IMR-90 (cell line): ENCODE data around the gene PDZRN3. TPM values are rescaled to one million over a fixed set of nuclear protein-coding genes. Genes with fewer than 3 reads are reported as not detected.

Experiments
- ATAC-seq: fragments of 200-7000 bp; cut with Tn5 transposase; 2 replicates; pipeline ENCODE4 v1.9.1; 2020; ENCODE audit warnings: low read depth, mild to moderate bottlenecking, moderate library complexity
- BruUV-seq: library from RNA; stranded (reverse); fragments of 400-500 nt; replicated peaks from 2 replicates; lab custom pipeline; 2021; lab: Mats Ljungman, UMichigan
- CTCF ChIA-PET: fragments of 300-600 bp; formaldehyde crosslinking; extraction: SDS; loops from one replicate; lab custom pipeline; 2021; ENCODE audit warnings: antibody characterized with exemption; lab: Yijun Ruan, JAX
- POLR2A ChIA-PET: fragments of 300-600 bp; sonication (Branson Sonifier 250); formaldehyde crosslinking; loops from one replicate; lab custom pipeline; 2022; ENCODE audit warnings: antibody characterized with exemption; ENCODE audit not compliant: unreplicated experiment; lab: Charles Lee
- DNase-seq: peaks from one replicate; pipeline ENCODE4 v3.0.0; 2013
- H2AFZ ChIP-seq: replicated peaks from 2 replicates; pipeline ENCODE3; 2013; ENCODE audit warnings: low read length, mild to moderate bottlenecking; ENCODE audit not compliant: poor library complexity
- H2AK5ac ChIP-seq: 2 replicates; pipeline ENCODE4 v1.6.1; 2013; ENCODE audit warnings: low read depth, low read length, inconsistent platforms
- H2AK9ac ChIP-seq: replicated peaks from 2 replicates; pipeline ENCODE3; 2013; ENCODE audit warnings: mild to moderate bottlenecking, low read depth, low read length, moderate library complexity; ENCODE audit not compliant: poor library complexity
- H2BK120ac ChIP-seq: 2 replicates; pipeline ENCODE4 v1.6.1; 2013; ENCODE audit warnings: low read depth, low read length, inconsistent platforms
- H2BK15ac ChIP-seq: 3 replicates; pipeline ENCODE4 v1.6.1; 2013; ENCODE audit warnings: low read depth, low read length, inconsistent platforms
- H2BK20ac ChIP-seq: 2 replicates; pipeline ENCODE4 v1.6.1; 2013; ENCODE audit warnings: low read depth, mild to moderate bottlenecking, inconsistent platforms, low read length, moderate library complexity
- H2BK5ac ChIP-seq: 2 replicates; pipeline ENCODE4 v1.6.1; 2013; ENCODE audit warnings: mild to moderate bottlenecking, low read depth, low read length, inconsistent platforms; ENCODE audit not compliant: poor library complexity, severe bottlenecking
- H3K14ac ChIP-seq: replicated peaks from 2 replicates; pipeline ENCODE4 v1.6.1; 2013; ENCODE audit warnings: low read depth, low read length, inconsistent platforms
- H3K18ac ChIP-seq: 2 replicates; pipeline ENCODE4 v1.6.1; 2013; ENCODE audit warnings: low read depth, low read length, control low read depth
- H3K23ac ChIP-seq: 2 replicates; pipeline ENCODE4 v1.6.1; 2013; ENCODE audit warnings: low read depth, low read length, inconsistent platforms
- H3K27ac ChIP-seq: 2 replicates; pipeline ENCODE4 v1.5.1; 2013; ENCODE audit warnings: mild to moderate bottlenecking, control low read depth, low read length; ENCODE audit not compliant: insufficient read depth
- H3K27me3 ChIP-seq: 2 replicates; pipeline ENCODE4 v1.6.1; 2013; ENCODE audit warnings: low read length; ENCODE audit not compliant: control insufficient read depth, insufficient read depth
- H3K36me3 ChIP-seq: 2 replicates; pipeline ENCODE4 v1.6.1; 2013; ENCODE audit warnings: low read length, mixed read lengths; ENCODE audit not compliant: control insufficient read depth, insufficient read depth
- H3K4ac ChIP-seq: 2 replicates; pipeline ENCODE4 v1.6.1; 2013; ENCODE audit warnings: low read depth, low read length, inconsistent platforms
- H3K4me1 ChIP-seq: 2 replicates; pipeline ENCODE4 v1.6.1; 2013; ENCODE audit warnings: low read length, mixed read lengths; ENCODE audit not compliant: control insufficient read depth, insufficient read depth
- H3K4me2 ChIP-seq: 2 replicates; pipeline ENCODE4 v1.6.1; 2013; ENCODE audit warnings: low read depth, mild to moderate bottlenecking, control low read depth, low read length, moderate library complexity
- H3K4me3 ChIP-seq: 2 replicates; pipeline ENCODE4 v1.5.1; 2013; ENCODE audit warnings: low read depth, mild to moderate bottlenecking, control low read depth, low read length, moderate library complexity; ENCODE audit not compliant: insufficient read depth
- H3K56ac ChIP-seq: 2 replicates; pipeline ENCODE4 v1.6.1; 2013; ENCODE audit warnings: low read length, inconsistent platforms; ENCODE audit not compliant: insufficient read depth; ENCODE audit errors: extremely low read depth
- H3K79me1 ChIP-seq, 2 experiments: 2 replicates each; pipeline ENCODE4 v1.6.1; 2013; ENCODE audit warnings: low read length in 2 of 2, inconsistent platforms in 1 of 2, low read depth in 1 of 2
- H3K9ac ChIP-seq: 2 replicates; pipeline ENCODE4 v1.6.1; 2013; ENCODE audit warnings: low read depth, low read length, control low read depth
- H3K9me1 ChIP-seq: 2 replicates; pipeline ENCODE4 v1.6.1; 2013; ENCODE audit warnings: low read length, inconsistent platforms; ENCODE audit not compliant: insufficient read depth
- H3K9me3 ChIP-seq: 2 replicates; pipeline ENCODE4 v1.6.1; 2013; ENCODE audit warnings: low read length; ENCODE audit not compliant: control insufficient read depth, insufficient read depth
- H4K20me1 ChIP-seq: 2 replicates; pipeline ENCODE4 v1.6.1; 2013; ENCODE audit warnings: low read length, inconsistent platforms; ENCODE audit not compliant: insufficient read depth
- H4K5ac ChIP-seq: 2 replicates; pipeline ENCODE4 v1.6.1; 2013; ENCODE audit warnings: mild to moderate bottlenecking, low read depth, low read length, control low read depth
- H4K8ac ChIP-seq, 2 experiments: 2 replicates each; pipeline ENCODE4 v1.6.1; 2013; ENCODE audit warnings: low read depth in 2 of 2, low read length in 2 of 2, control low read depth in 1 of 2, inconsistent platforms in 1 of 2
- H4K91ac ChIP-seq: 2 replicates; pipeline ENCODE4 v1.6.1; 2013; ENCODE audit warnings: low read depth, low read length, inconsistent platforms; ENCODE audit not compliant: insufficient read depth
- CHD1 ChIP-seq: IDR thresholded peaks from 2 replicates; pipeline ENCODE4 v1.6.1; 2012; ENCODE audit warnings: low read depth, low read length, improper control_type of control experiment
- CTCF ChIP-seq: conservative IDR thresholded peaks from 2 replicates; pipeline ENCODE4 v1.5.1; 2012; ENCODE audit warnings: mild to moderate bottlenecking, low read depth, low read length, improper control_type of control experiment
- MAFK ChIP-seq: IDR thresholded peaks from 2 replicates; pipeline ENCODE4 v1.6.1; 2012; ENCODE audit warnings: low read depth, low read length, improper control_type of control experiment
- MAZ ChIP-seq: IDR thresholded peaks from 2 replicates; pipeline ENCODE4 v1.6.1; 2012; ENCODE audit warnings: low read depth, mild to moderate bottlenecking, low read length, improper control_type of control experiment, moderate library complexity, borderline replicate concordance
- NFE2L2 ChIP-seq: fragments of 150-350 bp; IDR thresholded peaks from 2 replicates; pipeline ENCODE4 v1.6.1; 2016; ENCODE audit warnings: low read depth, mild to moderate bottlenecking, low read length
- POLR2A ChIP-seq: IDR thresholded peaks from 2 replicates; pipeline ENCODE4 v1.6.1; 2012; ENCODE audit warnings: mild to moderate bottlenecking, low read depth, low read length
- RAD21 ChIP-seq: IDR thresholded peaks from 2 replicates; pipeline ENCODE4 v1.6.1; 2012; ENCODE audit warnings: low read length, improper control_type of control experiment
- RCOR1 ChIP-seq: IDR thresholded peaks from 2 replicates; pipeline ENCODE4 v1.6.1; 2012; ENCODE audit warnings: mild to moderate bottlenecking, low read length, improper control_type of control experiment; ENCODE audit not compliant: insufficient replicate concordance
- RFX5 ChIP-seq: IDR thresholded peaks from 2 replicates; pipeline ENCODE4 v1.8.0; 2012; ENCODE audit warnings: low read depth, mild to moderate bottlenecking, low read length, moderate library complexity
- SMC3 ChIP-seq: fragments of 150-350 bp; IDR thresholded peaks from 2 replicates; pipeline ENCODE4 v1.6.1; 2016; ENCODE audit warnings: low read depth, mild to moderate bottlenecking, antibody characterized with exemption, low read length, moderate library complexity
- USF2 ChIP-seq: fragments of 150-350 bp; IDR thresholded peaks from 2 replicates; pipeline ENCODE4 v1.6.1; 2017; ENCODE audit warnings: mild to moderate bottlenecking, antibody characterized with exemption, low read length, low read depth
- WGBS, 2 experiments: methylation state at CpG; one replicate each; pipeline versions ENCODE4 v1.1.5 to v1.1.7; 2013; ENCODE audit warnings: missing lambda C conversion rate in 2 of 2; ENCODE audit not compliant: insufficient read length in 1 of 2; ENCODE audit errors: extremely low coverage in 2 of 2; 5-methylcytosine and 5-hydroxymethylcytosine counted together
- dilution Hi-C: fragments of 300-500 bp; cut with HindIII; formaldehyde crosslinking; loops from one replicate; pipeline ENCODE4 v1.14.3; 2018; ENCODE audit warnings: low sequenced_read_pairs; ENCODE audit not compliant: unreplicated experiment
- in situ Hi-C: fragments of 300-500 bp; cut with MboI; formaldehyde crosslinking; loops from 3 replicates; pipeline ENCODE4 v1.14.3; 2019; ENCODE audit warnings: low sequenced_read_pairs, inconsistent platforms, mixed read lengths
- intact Hi-C: fragments of 100-400 bp; cut with micrococcal nuclease; formaldehyde crosslinking; loops from 2 replicates; pipeline ENCODE4 v1.10.0; 2022
- polyA plus RNA-seq, 3 experiments: library from polyadenylated mRNA; depleted of rRNA; stranded (reverse); fragments of >200 nt; gene quantifications; 2 replicates each; pipeline ENCODE4 v1.2.3, GENCODE V29; 2012; ENCODE audit warnings: low replicate concordance in 1 of 3
- total RNA-seq: library from RNA; depleted of rRNA; stranded (reverse); fragments of >200 nt; gene quantifications from 2 replicates; pipeline ENCODE4 v1.2.3, GENCODE V29; 2012
- TF ChIP-seq, protein P1 (sequence below): fragments of 150-350 bp; IDR thresholded peaks from 2 replicates; pipeline ENCODE4 v1.6.1; 2016; ENCODE audit warnings: low read depth, mild to moderate bottlenecking, low read length, moderate library complexity, borderline replicate concordance

PDZRN3 gene
- total and polyA plus RNA-seq, 2 of the 4 experiments (the other 2 are of a cell fraction): 9.4 to 17.0 TPM

DNA sequence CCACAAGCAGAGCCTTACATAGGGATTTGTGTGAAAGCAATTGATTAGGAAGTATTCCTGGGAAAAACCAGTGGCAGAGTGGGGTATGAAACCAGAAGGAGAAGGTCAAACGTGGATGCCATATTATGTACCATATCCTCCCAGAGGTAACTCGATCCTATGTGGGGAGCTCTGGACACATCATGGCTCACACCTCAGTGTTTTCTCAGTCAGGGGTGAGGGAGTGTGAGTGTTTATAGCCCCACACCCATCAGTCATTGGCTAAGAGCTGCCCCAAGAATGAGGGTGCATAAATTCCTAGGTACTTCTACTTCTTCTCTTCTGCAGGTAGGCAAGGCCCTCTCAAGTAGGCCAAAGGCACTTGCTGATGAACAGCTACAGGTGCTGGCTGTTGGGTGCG lies 28.2 kb upstream of the PDZRN3 start:
- Histone ChIP-seq H3K4ac (no peak overlapping the region), H2BK5ac (no peak overlapping the region), H4K8ac (no peak overlapping the region), H3K9me1 (peaks cover 3% of the 10 kb centered on the region), H3K18ac (no peak overlapping the region), H4K20me1 (no peaks in the 10 kb centered on the region), H2BK20ac (no peak overlapping the region), H2AK9ac (no peak overlapping the region), H3K27me3 (no peaks in the 10 kb centered on the region), H3K4me2 (no peak overlapping the region), H3K27ac (no peak overlapping the region), H2AK5ac (no peak overlapping the region), H3K9me3 (no peaks in the 10 kb centered on the region), H2BK15ac (no peak overlapping the region), H3K4me3 (no peak overlapping the region), H3K14ac (no peak overlapping the region), H2AFZ (no peak overlapping the region), H4K5ac (no peak overlapping the region), H3K23ac (no peak overlapping the region), H4K91ac (no peak overlapping the region), H3K36me3 (no peaks in the 10 kb centered on the region), H2BK120ac (no peak overlapping the region), H3K79me1 (no peaks in the 10 kb centered on the region), H3K4me1 (peaks cover 5% of the 10 kb centered on the region), H3K9ac (no peak overlapping the region), H3K56ac (no peak overlapping the region)
- POLR2A ChIA-PET: no interaction called here
- intact Hi-C loops (no loop called here), dilution Hi-C loops (no loop called here), in situ Hi-C loops (no loop called here)
- no peak for TF ChIP-seq MAFK
- TF ChIP-seq, protein P1, sequence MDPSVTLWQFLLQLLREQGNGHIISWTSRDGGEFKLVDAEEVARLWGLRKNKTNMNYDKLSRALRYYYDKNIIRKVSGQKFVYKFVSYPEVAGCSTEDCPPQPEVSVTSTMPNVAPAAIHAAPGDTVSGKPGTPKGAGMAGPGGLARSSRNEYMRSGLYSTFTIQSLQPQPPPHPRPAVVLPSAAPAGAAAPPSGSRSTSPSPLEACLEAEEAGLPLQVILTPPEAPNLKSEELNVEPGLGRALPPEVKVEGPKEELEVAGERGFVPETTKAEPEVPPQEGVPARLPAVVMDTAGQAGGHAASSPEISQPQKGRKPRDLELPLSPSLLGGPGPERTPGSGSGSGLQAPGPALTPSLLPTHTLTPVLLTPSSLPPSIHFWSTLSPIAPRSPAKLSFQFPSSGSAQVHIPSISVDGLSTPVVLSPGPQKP: no peak
- TF ChIP-seq POLR2A: no peak
- no peak for TF ChIP-seq CTCF
- TF ChIP-seq MAZ: no peak
- no peak for TF ChIP-seq RAD21
- TF ChIP-seq NFE2L2: no peak
- no peak for TF ChIP-seq CHD1
- no peak for TF ChIP-seq USF2
- TF ChIP-seq RFX5: no peak
- no peak for TF ChIP-seq RCOR1
- TF ChIP-seq SMC3: no peak
- no TSS peak for BruUV-seq
- DNase-seq (no peak), ATAC-seq (no peak)
- WGBS, 2 experiments: no CpG with 5 or more reads among the region's 3 CpGs
- CTCF ChIA-PET: no interaction called here
